HG02759 (cell line): ENCODE results near the gene NAGK.
"Not testable (repeated sequence)": the region's sequence is repeated elsewhere in the genome, so short reads cannot be mapped to it uniquely, and the experiment has no call there.

Source experiments
- ATAC-seq: cut with Tn5 transposase; IDR thresholded peaks from one replicate; pipeline ENCODE4 v1.9.1; 2021; ENCODE audit warnings: mild to moderate bottlenecking, moderate library complexity; ENCODE audit not compliant: unreplicated experiment

NAGK gene

DNA sequence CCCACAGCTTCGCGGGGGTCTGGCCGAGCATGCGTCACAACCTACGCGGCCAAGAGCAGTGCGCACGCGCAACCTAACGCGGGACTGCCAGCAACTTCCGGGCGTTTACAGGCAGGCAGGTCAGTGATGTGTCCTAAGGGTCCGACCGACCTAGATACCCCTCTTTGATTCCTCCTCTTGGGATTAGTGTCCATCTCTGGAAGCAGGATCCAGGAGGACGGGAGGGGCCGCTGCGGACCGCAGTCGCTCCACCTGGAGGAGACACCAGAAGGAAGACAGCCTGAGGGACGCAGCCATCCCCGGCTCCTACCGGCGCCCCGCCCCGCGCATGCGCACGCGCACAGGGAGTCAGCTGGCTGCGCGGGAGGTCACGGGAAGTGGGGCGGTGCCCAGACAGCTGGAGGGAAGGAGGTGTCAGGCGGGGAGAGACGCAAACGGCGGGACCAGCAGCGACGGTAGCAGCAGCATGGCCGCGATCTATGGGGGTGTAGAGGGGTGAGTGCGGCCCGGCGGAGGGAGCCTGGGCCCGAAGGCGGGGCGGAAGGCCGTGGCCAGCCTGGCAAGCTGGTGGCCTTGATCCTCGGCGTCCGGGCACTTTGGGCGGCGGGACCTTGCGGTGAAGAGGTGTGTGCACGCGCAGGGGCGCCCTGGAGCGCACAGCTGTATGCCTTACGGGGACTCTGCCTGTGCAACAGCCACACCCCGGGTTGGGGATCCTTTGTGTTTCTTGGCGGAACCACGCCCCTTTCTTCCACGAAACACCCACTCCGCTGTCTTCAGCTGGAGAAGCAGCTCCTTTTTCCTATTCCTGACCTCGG, at the start of gene NAGK:
Gene NAGK, plus strand, starts transcription at position 431 of the 818 bp plus-strand sequence. Its CDS starts 36 bp downstream, at position 467.
- ATAC-seq = peak; percentile 57

DNA sequence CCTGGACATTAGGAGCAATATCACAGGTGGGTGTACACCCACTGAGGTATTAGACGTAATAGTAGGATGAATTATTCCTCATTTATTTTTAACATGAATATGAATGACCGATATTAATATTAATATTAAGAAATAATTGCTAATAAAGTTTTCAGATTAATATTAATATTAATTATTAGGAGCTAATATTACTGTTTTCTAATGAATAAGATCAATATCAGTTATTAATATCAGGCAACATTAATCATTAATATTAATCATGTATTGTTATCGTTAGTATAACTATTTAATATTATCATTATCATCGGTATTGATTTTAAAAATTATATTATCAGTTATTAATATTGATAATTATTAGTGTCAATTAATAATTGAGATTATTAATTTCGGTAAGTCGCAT, 48.5 kb upstream of the NAGK start:
- ATAC-seq = not testable (repeated sequence)

DNA sequence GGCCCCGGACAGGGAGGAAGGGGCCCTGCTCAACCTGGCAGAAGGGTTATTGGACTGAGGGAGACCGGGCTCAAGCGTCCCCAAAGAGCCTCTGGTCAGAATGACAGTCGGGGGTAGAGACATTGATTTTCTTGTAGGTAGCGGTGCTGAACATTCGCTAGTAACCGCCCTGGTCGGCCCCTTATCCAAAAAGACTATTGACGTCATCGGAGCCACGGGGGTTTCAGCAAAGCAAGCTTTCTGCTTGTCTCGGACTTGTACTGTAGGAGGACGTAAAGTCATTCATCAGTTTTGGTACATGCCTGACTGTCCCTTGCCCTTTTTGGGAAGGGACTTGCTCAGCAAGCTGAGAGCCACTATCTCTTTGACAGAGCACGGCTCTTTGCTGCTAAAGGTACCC, 47.1 kb upstream of the NAGK start:
- ATAC-seq = not testable (repeated sequence)

DNA sequence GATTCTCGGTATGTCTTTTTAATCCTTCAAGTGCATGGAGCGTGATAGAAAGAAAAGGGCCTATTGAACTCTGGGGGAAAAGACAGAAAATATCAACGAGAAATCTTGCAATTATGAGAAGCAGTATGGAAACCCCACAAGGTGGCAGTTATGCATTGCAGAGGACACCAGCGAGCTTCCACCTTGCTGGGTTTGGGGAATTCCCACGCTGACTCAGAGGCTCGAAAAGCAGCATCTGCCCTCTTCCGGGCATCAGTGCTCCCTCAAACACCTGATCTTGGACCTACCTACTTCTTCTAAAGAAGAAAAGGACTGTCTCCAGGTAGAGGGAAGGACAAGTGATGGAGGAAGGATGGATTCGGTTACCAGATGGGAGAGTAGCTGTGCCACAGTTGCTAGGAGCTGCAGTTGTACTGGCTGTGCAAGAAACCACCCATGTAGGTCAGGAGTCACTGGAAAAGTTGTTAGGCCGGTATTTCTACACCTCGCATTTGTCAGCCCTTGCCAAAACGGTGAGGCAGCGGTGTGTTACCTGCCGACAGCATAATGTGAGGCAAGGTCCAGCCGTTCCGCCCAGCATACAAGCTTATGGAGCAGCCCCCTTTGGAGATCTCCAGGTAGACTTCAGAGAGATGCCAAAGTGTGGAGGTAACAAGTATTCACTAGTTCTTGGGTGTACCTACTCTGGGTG, 44.8 kb upstream of the NAGK start:
- ATAC-seq = not testable (repeated sequence)

DNA sequence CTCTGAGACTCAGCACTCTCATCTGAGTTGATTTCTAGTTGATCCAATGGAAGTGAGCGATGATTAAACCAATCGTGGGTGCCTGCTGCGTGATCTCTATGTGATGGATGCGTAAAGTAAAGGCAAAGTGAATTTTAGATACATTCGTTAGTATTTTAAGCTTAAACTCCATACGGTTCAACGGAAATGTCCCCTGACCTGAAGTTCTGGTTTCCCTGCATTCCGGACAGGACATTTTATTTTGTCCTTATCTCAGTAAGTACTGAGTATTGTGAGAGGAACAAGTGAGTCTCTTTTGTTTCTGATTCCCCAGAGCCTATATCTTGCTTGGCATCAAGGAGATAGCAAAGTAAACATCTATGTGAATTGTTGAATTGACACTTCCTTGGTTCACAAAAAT, 32.2 kb upstream of the NAGK start:
- not testable (repeated sequence) for ATAC-seq

DNA sequence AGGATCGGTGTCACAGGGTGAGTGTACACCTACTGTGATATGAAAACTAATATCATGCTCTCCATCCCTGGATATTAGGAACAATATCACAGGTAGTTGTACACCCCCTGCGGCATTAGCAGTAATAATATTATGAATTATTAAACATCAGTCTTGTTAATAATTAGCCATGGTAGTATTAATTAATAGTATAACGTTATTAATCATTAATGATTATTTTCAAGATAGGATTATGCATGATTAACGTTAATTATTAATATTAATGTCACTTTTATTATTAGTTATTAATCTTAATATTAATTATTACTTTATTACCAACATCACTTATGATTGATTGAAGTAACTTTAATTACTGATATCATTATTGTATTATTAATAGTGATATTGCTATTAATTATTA, 26.2 kb upstream of the NAGK start:
- ATAC-seq = no peak

DNA sequence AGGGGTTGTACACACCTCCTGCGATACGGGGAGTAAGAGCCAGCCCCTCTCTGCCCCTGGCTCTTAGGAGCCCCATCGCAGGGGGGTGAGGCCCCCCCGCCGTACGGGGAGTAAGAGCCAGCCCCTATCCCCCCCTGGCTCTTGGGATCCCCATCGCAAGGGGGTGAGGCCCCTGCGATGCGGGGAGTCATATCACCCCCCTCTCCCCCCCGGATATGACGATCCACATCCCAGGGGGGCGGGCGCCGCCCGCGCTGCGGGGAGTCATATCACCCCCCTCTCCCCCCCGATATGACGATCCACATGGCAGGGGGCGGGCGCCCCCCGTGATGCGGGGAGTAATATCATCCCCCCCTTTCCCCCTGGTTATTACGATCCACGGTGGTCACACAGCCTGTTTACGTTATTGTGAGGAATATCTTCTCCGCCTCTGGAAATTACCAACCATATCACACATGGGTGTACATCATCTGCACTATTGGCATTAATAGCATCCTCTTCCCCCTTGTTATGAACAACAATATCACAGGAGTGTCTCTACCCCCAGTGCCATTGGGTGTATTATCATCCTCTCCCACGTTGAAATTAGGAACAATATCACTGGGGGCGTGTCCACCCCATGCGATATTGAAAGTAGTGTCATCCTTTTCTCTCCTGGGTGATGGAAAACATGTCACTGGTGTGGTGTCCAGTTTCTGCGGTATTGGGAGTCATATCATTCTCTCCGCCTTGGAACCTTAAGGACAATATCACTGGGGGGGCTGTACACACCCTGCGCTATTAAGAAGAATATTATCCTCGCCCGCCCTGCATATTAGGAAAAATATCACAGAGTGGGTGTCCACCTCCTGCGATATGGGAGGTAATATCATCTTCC, 24.7 kb upstream of the NAGK start:
- no peak for ATAC-seq

DNA sequence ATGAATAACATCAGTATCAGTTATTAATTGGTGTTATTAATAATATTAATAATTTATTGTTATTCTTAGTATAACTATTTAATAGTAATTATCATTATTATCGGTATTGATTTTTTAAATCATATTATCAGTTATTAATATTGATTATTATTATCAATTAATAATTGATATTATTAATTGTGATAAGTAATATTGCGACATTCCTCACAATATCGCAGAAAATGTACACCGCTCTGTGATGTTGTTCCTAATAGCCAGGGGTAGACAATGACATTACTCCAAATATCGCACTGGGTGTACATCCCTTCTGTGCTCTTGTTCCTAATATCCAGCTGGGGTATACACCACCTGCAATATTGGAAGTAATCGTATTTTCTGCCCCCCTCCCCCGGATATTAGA, 23.3 kb upstream of the NAGK start:
- no peak for ATAC-seq

DNA sequence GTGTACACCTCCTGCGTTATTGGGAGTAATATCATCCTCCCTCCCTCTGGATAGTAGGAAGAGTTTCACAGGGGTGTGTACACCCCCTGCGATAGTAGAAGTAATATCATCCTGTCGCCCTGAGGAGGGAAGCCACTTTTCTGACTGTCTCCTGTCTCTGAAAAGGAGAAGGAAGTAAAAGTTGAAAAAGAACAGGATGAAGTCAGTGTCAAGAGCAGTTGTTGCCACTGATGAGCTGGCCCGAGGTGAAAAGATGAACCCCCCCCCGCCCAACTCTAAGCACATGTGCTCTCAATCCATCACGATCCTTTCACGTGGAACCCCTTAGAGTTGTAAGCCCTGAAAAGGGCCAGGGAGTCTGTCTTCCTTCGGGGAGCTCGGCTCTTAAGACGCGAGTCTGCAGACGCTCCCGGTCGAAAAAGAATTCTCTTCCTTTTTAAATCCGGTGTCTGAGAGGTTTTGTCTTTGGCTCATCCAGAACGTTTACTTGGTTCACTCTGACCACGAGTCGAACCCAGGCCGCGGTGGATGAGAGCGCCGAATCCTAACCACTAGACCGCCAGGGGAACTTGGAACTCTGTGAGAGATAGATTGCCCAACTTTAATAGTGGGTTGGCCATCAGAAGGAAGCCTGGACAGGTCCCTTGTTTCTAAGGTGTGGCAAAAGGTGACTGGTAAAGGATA, 22.4 kb upstream of the NAGK start:
- no peak for ATAC-seq

DNA sequence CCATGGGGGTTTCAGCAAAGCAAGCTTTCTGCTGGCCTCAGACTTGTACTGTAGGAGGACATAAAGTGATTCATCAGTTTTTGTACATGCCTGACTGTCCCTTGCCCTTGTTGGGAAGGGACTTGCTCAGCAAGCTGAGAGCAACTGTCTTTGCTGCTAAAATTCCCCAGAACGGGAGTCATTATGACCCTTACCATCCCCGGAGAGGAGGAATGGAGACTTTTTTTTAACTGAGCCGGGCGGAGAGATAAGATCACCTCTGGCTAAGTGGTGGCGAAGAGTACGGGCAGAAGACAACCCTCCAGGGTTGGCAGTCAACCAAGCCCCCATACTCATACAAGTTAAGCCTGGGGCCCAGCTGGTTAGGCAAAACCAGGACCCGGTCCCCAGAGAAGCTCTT, 20.4 kb upstream of the NAGK start:
- no peak for ATAC-seq

DNA sequence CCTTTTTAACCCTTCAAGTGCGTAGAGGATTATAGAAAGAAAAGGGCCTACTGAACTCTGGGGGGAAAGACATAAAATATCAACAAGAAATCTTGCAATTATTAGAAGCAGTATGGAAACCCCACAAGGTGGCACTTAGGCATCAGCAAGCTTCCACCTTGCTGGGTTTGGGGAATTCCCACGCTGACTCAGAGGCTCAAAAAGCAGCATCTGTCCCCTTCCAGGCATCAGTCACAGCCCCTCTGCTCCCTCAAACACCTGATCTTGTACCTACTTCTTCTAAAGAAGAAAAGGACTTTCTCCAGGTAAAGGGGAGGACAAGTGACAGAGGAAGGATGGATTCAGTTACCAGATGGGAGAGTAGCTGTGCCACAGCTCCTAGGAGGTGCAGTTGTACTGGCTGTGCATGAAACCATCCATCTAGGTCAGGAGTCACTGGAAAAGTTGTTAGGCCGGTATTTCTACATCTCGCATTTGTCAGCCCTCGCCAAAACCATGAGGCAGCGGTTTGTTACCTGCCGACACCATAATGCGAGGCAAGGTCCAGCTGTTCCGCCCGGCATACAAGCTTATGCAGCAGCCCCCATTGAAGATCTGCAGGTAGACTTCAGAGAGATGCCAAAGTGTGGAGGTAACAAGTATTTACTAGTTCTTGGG, 18.6 kb upstream of the NAGK start:
- ATAC-seq = peak; percentile 48

DNA sequence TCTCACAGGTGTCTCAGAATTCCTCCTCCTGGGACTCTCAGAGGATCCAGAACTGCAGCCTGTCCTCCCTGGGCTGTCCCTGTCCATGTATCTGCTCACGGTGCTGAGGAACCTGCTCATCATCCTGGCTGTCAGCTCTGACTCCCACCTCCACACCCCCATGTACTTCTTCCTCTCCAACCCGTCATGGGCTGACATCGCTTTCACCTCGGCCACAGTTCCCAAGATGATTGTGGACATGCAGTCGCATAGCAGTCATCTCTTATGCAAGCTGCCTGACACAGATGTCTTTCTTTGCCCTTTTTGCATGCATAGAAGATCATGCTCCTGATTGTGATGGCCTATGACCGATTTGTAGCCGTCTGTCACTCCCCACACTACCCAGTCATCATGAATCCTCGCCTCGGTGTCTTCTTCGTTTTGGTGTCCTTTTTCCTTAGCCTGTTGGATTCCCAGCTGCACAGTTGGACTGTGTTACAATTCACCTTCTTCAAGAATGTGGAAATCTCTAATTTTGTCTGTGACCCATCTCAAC, 13.2 kb upstream of the NAGK start:
- not testable (repeated sequence) for ATAC-seq

DNA sequence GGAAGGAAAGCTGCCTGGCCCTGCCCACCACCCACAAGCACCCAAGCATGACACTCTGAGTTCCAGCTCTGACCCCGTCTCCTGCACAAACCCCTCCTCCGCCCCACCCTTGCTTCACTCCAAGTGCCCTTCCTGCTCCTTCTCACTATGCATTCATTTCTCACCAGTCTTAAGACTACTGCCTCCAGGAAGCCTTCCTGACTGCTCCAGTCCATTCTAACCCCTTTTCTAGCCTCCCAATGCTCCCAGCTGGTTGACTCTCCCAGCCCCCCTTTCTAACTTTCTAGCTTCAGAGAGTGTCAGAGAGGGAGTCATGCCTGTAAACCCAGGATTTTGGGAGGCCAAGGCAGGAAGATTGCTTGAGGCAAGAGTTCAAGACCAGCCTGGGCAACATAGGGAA, 8.2 kb upstream of the NAGK start:
- no peak for ATAC-seq

DNA sequence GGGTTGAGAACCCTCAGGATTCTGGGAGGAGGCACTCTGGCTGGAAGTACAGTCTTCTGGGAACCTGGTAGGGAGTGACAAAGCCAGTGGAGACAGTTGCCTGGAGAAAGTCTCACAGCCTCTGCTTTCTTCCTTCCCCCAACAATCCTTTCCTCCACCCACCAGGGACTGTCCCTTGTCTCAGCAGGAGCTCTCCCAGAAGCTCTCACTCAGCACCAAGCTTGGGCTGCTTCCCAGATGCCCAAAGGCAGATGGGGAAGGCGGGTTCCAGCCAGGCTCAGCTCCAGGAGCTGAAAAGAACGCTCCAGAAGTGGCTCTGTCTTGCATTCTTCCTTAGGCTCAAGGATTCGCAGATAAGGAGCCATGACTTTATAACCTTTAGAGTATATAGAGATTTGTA, 7.6 kb upstream of the NAGK start:
- no peak for ATAC-seq

DNA sequence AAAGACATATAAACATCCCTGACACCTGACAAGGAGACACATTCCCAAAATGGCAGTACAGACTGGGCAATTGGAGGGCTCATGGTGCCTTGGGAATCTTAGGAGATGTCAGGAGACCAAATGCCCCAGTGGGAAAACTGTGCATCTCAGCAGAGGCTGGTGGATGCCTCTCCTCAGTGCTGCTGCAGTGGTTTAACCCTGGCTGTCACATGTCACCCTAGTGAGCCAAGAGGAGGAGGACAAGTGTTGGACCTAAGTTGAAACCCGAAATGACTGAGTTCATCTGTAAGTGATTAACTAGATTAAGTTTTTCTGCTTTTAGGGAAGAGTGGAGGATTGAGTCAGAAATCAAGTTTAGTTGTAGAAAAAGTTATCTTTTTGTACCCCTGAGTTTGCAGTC, 5.2 kb upstream of the NAGK start:
- peak; percentile 22 for ATAC-seq

DNA sequence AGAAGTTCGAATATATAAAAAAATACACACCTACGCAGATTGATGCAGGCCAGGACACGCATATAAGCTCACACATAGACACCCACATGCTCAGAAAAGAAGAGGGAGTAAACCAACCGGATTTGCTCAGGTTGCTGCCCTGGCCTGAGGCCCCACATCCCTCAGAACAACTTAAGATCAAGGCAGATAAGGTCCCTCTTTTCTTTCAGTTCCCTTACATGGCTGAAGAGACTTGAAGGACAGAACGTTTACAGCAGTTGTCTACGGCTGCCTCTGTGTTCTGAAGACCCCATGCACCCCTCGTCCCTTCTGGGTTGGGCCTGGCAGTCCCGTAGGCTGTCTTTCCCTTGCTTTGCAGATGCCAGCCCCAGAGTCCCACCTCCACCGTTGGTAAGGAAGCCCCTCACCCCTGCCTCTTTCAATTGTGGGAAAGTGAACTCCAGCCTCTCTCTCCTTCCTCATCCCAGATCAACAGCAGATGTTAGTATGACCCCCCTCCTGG, 4.3 kb upstream of the NAGK start:
- ATAC-seq = no peak

DNA sequence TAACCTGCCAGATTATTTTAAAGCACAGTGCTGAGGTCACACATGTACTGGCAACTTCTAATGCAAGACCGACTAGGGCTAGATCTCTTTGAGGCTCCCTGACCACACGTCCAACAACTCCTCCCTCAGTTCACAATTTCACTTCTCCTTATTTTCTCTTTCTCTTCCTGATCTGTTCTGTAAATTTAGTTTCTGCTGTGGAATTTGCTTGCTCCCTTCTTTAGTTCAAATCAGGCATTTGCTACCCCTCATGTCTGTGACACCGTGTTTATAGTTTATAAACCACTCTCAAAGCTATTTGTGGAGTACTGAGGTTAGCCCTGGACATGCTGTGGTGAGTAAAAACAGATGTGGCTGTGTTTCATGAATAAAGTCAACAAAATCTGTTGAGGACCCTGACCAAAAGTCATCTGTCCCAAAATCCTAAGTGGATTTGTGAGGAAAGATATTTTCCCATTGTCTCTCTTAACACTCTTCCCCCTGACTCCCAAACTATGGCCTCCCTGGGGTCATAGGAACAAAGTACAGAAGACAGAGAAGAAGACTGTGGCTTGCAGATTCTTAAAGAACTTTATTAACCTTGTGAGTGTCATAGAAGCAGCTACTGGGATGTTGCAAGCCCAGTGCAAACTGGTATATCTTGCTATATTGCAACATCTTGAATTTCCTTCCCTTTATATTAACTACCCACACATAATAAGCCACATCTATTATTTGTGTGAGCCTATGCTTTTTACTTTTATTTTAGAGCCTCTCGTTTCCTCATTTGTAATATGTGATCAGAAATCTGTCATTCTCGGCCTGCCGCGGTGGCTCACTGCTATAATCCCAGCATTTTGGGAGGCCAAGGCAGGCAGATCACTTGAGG, 3.5 kb upstream of the NAGK start:
- ATAC-seq = peak; percentile 31

DNA sequence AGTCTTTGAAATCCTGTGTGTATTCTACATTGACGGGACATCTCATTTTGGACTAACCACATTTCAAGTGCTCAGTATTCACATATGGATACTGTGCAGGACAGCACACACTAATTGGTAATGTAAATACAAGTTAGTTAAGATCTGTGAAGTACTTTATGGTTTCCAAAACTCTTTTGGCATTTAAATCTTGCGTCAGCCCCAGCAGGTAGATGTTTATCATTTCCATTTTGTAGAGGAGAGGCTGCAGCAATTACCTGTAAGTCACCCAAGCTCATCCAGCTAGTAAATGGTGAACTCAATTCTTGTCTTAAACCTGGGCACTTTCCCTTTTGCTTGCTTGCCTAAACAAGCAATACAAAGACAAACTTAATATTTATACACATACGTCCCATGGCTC, 1.6 kb upstream of the NAGK start:
- no peak for ATAC-seq
